Neural progenitor cell (in vitro differentiated cells): Measurements from ENCODE around the gene TYMP.

Source experiments
- CTCF ChIP-seq: fragments of 200-600 bp; sonication (generic); IDR thresholded peaks from 2 replicates; pipeline ENCODE4 v1.5.1; 2017; ENCODE audit warnings: antibody characterized with exemption, mild to moderate bottlenecking
- EZH2phosphoT487 ChIP-seq: fragments of 200-600 bp; sonication (generic); IDR thresholded peaks from 2 replicates; pipeline ENCODE4 v1.6.1; 2017; ENCODE audit warnings: antibody characterized with exemption

GRCh38 chr22:50479721-50480120 lies 50.1 kb downstream of the TYMP start:
- TF ChIP-seq CTCF (no peak), EZH2phosphoT487 (no peak)
